Placental pericyte (primary cell): Measurements from ENCODE around the gene SLC39A3. TPM values are rescaled to one million over a fixed set of nuclear protein-coding genes. Genes with fewer than 3 reads are reported as not detected.

Experiments used
- total RNA-seq: library from RNA; depleted of rRNA; stranded (reverse); fragments of >200 nt; gene quantifications from 2 replicates; pipeline ENCODE4 v1.2.3, GENCODE V29; 2012

Gene SLC39A3
- 28.3 and 31.5 TPM in 2 replicates for total RNA-seq

GRCh38 chr19:2739602-2740313 is at the start of gene SLC39A3:
SLC39A3 (minus strand) TSS chr19:2740017; CDS start chr19:2737257, 2,760 bp downstream.

DNA sequence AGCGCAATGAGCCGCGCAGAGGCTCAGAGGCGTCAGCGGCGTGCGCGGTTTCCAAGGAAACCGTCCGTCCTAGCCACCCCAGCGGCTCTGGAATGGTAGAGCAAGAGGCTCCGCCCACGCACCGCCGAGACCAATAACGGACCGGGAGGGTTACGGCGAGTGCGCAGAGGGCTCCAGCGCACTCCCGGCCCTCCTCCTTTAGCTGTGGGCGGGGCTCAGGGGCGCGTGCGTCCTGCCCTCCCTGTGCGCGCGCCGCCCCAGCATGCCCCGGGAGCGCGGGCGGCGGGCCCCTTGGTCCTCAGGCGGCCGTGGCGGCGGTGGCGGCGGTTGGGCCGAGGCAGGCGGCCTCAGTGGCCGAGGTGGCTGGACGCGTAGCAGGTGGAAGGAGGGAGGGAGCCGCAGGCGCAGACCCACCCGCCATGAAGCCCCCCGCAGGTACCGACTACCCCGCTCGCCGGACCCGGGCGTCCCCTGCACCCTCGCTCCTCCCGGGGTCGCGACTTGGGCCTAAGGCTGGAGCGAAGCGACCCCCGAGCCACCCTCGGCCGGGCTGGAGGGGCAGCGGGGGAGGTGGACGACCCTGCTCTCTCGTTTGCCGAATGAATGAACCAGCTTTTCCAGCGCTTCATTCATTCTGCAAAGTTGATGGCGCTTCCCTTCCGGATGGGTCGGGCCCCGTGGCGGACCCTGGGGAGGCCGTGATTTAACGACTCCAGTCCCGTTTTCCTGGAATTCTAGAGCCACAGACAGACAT is 45.6 kb upstream of the SLC39A3 start, which contains the start of gene THOP1:
Gene THOP1, plus strand, starts transcription at position 260 of the 754 bp plus-strand sequence. Its CDS starts 160 bp downstream, at position 420.

GRCh38 chr19:2782936-2783780 is 43.3 kb upstream of the SLC39A3 start, which contains the start of gene SGTA:
SGTA (minus strand) TSS chr19:2783273; CDS start chr19:2769068, 14,205 bp downstream.

GRCh38 chr19:2720777-2721569 is 18.8 kb downstream of the SLC39A3 start, which contains the start of gene DIRAS1:
DIRAS1 (minus strand) TSS chr19:2721372; CDS start chr19:2717806, 3,566 bp downstream.

GRCh38 chr19:2702170-2703076 is 37.4 kb downstream of the SLC39A3 start, which contains the start of gene GNG7:
GNG7 (minus strand) TSS chr19:2702694; CDS start chr19:2520688, 182,006 bp downstream.

Other genes starting within 250 kb of the SLC39A3 start
- 0.44 TPM in 1 of 2 replicates, not detected in the other for gene GNG7, start 37.3 kb downstream of the SLC39A3 start, total RNA-seq
- gene DIRAS1, start 18.6 kb downstream of the SLC39A3 start, total RNA-seq, result 0.14 and 1.1 TPM in 2 replicates
- gene SGTA, start 43.3 kb upstream of the SLC39A3 start, total RNA-seq, result 73.3 and 78.7 TPM in 2 replicates
- gene THOP1, start 45.5 kb upstream of the SLC39A3 start, total RNA-seq, result 68.3 and 170 TPM in 2 replicates
- 2.6 and 3.1 TPM in 2 replicates for gene ZNF554, start 79.9 kb upstream of the SLC39A3 start, total RNA-seq
- gene ZNF555, start 101.5 kb upstream of the SLC39A3 start, total RNA-seq, result 5.7 and 10.3 TPM in 2 replicates
- 0.43 TPM in 1 of 2 replicates, not detected in the other for gene ZNF556, start 127.3 kb upstream of the SLC39A3 start, total RNA-seq
- gene ZNF57, start 160.9 kb upstream of the SLC39A3 start, total RNA-seq, result 3.3 and 3.7 TPM in 2 replicates
- gene ZNF77, start 205.0 kb upstream of the SLC39A3 start, total RNA-seq, result 3.0 and 3.1 TPM in 2 replicates
- gene TLE6, start 237.5 kb upstream of the SLC39A3 start, total RNA-seq, result not detected in 2 replicates